NCI-H510A treated with DMSO at 0.1 percent for 48 hours (cell line): Measurements from ENCODE around the gene SLC6A6.
"Not testable (repeated sequence)": the region's sequence is repeated elsewhere in the genome, so short reads cannot be mapped to it uniquely, and the experiment has no call there.

Source experiments
- DNase-seq: peaks from one replicate; lab custom pipeline; 2025; lab: John Stamatoyannopoulos, UW

The SLC6A6 gene

GRCh38 chr3:14398797-14399106, 3.7 kb upstream of the SLC6A6 start:
- DNase-seq: no peak

GRCh38 chr3:14401692-14402303, 608 bp upstream of the SLC6A6 start:
- no peak for DNase-seq

GRCh38 chr3:14403619-14404155, 1.3 kb downstream of the SLC6A6 start:
- no peak for DNase-seq

- no peak for DNase-seq
Observed at GRCh38 chr3:14404186-14404585, 1.8 kb downstream of the SLC6A6 start.

- no peak for DNase-seq
Observed at GRCh38 chr3:14404631-14405359, 2.4 kb downstream of the SLC6A6 start.

GRCh38 chr3:14405360-14406238, 3.2 kb downstream of the SLC6A6 start:
- DNase-seq: peak; percentile 23

- DNase-seq: no peak
Observed at GRCh38 chr3:14406336-14406735, 3.9 kb downstream of the SLC6A6 start.

- DNase-seq: no peak
Observed at GRCh38 chr3:14406766-14407165, 4.4 kb downstream of the SLC6A6 start.

- DNase-seq: no peak
Observed at GRCh38 chr3:14407203-14407602, 4.8 kb downstream of the SLC6A6 start.

GRCh38 chr3:14409779-14410063, 7.3 kb downstream of the SLC6A6 start:
- not testable (repeated sequence) for DNase-seq

- DNase-seq: no peak
Observed at GRCh38 chr3:14410106-14410502, 7.7 kb downstream of the SLC6A6 start.

GRCh38 chr3:14410503-14411165, 8.2 kb downstream of the SLC6A6 start:
- DNase-seq: peak; percentile 47

- no peak for DNase-seq
Observed at GRCh38 chr3:14411166-14411526, 8.7 kb downstream of the SLC6A6 start.

GRCh38 chr3:14411988-14412387, 9.6 kb downstream of the SLC6A6 start:
- DNase-seq: no peak

GRCh38 chr3:14412831-14413380, 10.5 kb downstream of the SLC6A6 start:
- DNase-seq: no peak

GRCh38 chr3:14413381-14414071, 11.1 kb downstream of the SLC6A6 start:
- DNase-seq: peak; percentile 19

- no peak for DNase-seq
Observed at GRCh38 chr3:14414846-14415464, 12.5 kb downstream of the SLC6A6 start.

- no peak for DNase-seq
Observed at GRCh38 chr3:14415501-14415900, 13.1 kb downstream of the SLC6A6 start.

- no peak for DNase-seq
Observed at GRCh38 chr3:14416453-14416852, 14.0 kb downstream of the SLC6A6 start.

GRCh38 chr3:14418296-14419250, 16.2 kb downstream of the SLC6A6 start:
- DNase-seq: no peak
